HG02623 (cell line): ENCODE results near the gene SLC35B2.

ENCODE experiments used
- ATAC-seq: cut with Tn5 transposase; IDR thresholded peaks from one replicate; pipeline ENCODE4 v1.9.1; 2021; ENCODE audit warnings: moderate library complexity; ENCODE audit not compliant: unreplicated experiment

The SLC35B2 gene

DNA sequence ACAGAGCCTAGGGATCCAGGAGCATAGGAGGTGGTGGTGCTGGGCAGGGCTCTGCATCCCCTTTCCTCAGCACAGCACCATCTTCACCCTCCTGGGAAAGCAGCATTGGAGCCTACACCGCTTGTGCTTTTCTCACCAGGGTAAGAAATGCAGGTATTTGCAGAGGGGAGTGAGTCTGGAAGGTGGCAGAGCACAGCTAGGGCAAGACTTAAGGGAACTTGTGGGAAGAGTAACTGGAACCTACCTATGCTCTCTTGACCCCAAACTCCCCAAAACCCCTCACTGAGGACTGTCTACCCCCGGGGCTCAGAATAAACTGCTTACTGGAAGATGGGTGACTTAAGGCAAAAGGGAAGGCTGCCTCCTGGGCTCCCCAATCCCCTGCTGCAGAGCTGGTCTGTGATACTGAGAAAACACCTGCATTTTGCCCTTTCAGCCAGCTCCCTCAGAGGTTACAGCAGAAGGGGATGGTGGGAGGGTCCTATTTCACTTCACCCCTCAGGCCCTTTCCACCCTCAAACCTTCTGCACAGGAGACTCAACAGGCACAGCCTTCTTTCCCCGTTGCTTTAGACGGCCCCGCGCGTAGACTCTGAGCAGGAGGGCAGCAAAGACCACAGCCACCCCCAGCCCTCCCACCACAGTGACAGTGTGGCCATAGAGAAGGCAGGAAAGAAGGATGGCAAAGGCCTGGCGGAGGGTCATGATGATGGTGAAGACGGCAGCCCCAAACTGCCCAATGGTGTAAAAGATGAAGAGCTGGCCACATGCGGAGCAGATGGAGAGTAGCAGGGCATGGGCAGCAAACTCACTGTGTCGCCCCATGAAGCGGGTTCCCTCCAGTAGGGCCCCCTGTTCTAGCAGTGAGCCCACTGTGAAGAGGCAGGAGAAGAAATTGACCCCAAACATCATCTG lies 2.9 kb downstream of the SLC35B2 start:
- ATAC-seq: no peak

DNA sequence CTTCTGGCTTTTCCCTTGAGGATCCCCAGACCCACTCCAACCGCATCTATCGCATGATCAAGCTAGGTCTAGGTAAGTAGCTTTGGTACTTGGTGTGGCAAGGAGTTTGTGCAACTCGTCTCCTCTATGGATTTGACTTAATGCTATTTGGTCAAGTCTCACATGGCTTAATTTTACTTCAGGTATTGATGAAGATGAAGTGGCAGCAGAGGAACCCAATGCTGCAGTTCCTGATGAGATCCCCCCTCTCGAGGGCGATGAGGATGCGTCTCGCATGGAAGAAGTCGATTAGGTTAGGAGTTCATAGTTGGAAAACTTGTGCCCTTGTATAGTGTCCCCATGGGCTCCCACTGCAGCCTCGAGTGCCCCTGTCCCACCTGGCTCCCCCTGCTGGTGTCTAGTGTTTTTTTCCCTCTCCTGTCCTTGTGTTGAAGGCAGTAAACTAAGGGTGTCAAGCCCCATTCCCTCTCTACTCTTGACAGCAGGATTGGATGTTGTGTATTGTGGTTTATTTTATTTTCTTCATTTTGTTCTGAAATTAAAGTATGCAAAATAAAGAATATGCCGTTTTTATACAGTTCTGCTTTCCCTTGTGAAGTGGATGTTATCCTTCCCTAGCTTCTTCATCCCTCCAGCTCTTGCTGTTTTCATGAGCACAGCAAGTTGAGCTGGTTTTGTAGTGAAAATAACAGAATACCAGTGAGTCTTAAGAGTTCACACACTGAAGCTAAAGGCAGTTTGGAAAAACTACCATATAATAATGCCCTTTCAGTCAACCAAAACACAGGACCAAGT lies 3.8 kb downstream of the SLC35B2 start:
- no peak for ATAC-seq

DNA sequence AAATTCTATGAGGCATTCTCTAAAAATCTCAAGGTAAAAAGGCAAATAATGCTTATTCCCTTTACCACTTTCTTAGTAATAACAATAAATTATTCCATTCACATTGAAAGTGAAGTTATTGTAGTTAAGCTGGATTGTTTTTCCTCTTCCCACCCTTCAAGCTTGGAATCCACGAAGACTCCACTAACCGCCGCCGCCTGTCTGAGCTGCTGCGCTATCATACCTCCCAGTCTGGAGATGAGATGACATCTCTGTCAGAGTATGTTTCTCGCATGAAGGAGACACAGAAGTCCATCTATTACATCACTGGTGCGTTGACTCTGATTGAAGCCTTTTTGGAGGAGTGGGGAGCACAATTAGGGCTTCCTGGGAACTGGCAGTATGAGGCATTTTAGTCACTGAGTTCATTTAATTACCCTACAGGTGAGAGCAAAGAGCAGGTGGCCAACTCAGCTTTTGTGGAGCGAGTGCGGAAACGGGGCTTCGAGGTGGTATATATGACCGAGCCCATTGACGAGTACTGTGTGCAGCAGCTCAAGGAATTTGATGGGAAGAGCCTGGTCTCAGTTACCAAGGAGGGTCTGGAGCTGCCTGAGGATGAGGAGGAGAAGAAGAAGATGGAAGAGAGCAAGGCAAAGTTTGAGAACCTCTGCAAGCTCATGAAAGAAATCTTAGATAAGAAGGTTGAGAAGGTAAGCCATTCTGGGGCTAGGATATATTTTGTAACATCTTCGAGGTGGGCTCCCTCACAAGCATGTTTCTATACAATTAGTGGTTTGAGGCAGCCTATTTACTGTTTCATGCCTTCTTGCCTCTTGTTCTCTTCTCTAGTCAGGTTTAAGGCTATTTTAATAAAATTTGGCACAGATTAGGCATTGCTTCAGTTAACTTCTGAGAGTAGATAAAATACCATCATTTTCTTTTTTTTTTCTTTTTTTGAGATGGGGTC lies 5.5 kb downstream of the SLC35B2 start:
- no peak for ATAC-seq

DNA sequence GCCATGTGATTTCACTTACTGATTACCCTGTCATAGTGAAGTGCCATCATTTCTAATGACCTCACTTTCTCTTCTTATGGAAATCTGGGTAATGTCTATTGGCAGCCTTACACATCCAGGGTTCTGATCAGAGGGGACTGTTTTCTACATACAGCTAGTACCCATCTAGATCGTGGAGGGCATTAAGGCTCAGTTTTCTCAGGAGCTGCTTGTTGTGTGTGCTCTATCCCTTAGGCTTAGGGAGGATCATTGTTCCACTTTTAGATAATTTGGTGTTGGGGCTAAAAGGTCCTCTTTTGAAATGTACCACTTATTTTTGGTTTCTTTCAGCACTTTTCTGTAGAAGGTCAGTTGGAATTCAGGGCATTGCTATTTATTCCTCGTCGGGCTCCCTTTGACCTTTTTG lies 6.6 kb downstream of the SLC35B2 start:
- no peak for ATAC-seq

DNA sequence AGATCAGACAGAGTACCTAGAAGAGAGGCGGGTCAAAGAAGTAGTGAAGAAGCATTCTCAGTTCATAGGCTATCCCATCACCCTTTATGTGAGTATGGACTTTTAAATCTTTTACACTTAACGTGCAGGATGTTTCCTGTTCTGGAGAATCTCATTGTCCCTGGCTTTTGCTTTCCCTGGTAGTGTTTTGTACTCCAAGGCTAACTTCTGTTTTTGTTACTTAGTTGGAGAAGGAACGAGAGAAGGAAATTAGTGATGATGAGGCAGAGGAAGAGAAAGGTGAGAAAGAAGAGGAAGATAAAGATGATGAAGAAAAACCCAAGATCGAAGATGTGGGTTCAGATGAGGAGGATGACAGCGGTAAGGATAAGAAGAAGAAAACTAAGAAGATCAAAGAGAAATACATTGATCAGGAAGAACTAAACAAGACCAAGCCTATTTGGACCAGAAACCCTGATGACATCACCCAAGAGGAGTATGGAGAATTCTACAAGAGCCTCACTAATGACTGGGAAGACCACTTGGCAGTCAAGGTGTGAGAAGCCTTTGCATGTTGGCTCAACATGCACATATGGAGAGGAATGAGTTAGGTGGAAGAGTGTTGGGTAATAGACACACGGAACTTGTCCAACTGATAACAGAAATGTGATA lies 7.1 kb downstream of the SLC35B2 start:
- ATAC-seq: no peak

DNA sequence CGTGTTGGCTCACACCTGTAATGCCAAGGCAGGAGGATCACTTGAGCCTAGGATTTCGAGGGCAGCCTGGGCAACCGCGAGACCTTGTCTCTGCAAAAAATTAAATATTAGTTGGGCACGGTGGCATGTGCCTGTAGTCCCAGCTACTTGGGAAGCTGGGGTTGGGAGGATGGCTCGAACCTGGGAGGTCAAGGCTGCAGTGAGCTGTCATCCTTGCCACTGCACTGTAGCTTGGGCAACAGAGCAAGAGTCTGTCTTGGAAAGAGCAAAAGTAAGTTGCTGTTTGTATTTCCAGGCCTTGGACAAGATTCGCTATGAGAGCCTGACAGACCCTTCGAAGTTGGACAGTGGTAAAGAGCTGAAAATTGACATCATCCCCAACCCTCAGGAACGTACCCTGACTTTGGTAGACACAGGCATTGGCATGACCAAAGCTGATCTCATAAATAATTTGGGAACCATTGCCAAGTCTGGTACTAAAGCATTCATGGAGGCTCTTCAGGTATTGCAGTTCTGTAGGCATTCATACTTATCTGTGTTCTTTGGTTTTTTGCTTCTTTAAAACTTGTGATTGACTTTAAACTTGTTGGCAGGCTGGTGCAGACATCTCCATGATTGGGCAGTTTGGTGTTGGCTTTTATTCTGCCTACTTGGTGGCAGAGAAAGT lies 8.1 kb downstream of the SLC35B2 start:
- ATAC-seq: no peak

DNA sequence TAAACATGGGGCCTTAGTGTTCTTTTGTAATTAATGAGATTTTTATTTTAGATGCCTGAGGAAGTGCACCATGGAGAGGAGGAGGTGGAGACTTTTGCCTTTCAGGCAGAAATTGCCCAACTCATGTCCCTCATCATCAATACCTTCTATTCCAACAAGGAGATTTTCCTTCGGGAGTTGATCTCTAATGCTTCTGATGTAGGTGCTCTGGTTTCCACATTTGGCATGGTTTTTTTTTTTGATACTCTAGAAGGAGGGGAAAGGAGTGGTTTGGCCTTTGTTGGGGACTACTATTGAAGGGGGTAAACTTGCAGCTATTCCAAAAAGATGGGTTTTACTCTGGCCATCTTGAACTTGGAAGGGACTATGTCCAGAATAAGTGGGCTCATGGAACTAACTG lies 8.7 kb downstream of the SLC35B2 start:
- ATAC-seq: no peak

DNA sequence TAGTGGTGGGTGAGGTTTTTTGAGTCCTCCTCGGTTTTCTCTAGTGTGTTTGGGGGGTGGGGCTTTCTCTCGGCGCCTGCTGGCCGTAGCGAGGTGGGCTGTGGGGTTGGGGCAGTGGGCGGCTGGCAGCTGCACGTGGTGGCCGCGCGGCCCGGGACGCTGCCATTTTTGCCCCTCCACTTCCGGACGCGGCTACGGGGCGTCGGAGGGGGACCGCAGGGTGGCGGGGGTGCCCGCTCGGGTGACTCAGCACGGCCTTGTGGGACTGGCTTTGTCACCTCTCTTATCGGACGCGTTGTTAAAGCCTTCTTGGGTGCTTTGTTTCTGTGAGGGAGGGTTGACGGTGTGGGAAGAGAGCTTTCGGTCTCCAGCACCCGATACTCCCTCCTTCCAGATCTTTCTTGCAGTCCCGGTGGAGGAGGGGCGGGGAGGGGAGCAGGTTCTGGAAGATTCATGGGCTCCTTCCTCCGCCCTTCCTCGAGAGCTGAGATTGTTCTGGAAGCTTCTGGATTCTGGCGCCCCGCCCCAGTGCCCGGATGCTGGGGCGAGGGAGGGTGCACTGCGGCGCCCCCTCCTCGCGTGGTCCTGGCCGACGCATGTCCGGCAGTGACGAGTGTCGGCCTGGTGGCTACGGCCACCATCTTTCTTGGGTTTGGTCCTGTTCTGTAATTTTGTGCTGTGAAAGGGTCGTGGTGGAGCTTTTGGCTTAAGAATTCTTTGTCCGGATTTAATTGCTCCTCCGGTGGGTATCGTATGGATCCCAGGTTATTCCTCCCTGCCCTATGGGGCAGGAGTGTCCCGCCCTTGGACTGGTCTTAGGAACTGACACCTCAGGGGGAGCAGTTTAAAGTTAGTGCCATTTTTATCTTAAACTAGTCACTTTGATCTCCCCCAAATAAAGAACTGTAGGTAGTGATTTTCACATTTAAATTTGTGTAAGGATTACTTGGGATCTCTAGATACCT lies 9.7 kb downstream of the SLC35B2 start:
- peak; percentile 26 for ATAC-seq

DNA sequence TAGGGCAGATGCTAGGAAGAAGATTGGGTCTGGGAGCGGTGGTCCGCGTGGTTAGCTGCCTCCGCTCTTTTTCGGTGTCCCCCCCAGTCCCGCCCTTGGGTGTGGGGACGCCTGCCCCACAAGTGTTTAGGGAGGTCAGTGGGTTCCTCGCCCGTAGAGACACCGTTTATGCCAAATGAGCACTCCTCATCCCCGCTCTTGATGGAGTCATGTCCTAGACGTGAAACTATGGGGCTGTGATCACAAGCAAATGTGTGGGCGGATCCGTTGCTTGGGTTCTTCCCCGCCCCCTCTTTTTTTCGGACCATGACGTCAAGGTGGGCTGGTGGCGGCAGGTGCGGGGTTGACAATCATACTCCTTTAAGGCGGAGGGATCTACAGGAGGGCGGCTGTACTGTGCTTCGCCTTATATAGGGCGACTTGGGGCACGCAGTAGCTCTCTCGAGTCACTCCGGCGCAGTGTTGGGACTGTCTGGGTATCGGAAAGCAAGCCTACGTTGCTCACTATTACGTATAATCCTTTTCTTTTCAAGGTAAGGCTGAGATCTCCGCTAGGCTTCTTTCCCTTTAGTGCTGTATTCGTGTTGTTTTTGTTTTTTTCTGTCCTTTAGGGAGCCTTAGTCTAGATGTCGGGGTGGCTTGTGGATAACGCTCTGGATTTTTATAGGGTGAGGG lies 10.5 kb downstream of the SLC35B2 start, which contains the start of gene HSP90AB1:
HSP90AB1 (plus strand) TSS at position 439 of the 675 bp plus-strand sequence. CDS start 1,529 bp downstream, outside the sequence.
- peak; percentile 54 for ATAC-seq

DNA sequence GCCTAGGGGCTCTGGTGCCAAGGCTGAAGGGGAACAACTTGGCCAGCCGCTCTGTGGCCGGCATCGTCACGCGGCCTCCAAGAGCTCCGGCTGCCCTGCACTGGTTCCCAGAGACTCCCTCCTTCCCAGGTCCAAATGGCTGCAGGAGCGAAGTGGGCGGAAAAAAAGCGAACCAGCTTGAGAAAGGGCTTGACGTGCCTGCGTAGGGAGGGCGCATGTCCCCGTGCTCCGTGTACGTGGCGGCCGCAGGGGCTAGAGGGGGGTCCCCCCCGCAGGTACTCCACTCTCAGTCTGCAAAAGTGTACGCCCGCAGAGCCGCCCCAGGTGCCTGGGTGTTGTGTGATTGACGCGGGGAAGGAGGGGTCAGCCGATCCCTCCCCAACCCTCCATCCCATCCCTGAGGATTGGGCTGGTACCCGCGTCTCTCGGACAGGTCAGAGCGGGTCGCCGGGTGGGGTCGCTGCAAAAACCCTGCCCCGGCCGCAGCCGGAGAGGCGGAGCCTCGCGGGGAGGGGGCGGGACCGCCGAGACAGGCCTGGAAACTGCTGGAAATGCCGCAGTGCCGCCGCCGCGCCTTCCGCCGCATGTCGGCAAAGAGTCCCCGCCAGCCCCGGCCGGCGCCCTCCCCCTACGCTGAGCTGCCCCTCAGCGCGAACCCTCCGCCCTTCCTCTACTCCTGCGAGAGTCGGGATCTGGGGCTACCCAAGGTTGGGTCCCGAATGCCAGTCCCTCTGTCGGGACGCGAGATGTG lies 11.2 kb downstream of the SLC35B2 start:
- peak; percentile 54 for ATAC-seq

DNA sequence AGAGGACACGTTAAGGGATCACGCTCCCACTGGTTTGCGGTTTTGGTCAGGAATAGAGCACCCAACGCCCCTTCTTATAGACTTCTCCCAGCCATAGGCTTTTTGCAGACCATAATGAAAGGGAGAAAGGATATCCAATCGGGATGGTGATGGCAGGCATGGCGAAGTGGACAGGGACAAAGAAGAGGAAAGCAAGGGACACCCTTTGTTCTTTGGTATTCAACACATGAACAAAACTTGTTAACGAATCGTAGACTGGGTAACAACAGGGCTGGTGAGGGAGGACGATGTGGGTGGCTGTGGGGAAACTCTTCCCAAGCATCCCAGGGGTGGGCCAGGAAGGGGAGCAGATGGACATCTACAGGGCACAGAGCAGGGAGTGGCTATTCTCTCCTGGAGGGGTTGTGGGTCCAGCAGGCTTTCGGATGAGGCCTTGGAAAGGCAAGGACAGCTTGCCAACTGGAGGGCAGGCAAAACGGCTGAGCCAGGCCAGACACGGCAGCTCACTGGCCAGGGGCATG lies 11.9 kb downstream of the SLC35B2 start:
- no peak for ATAC-seq

DNA sequence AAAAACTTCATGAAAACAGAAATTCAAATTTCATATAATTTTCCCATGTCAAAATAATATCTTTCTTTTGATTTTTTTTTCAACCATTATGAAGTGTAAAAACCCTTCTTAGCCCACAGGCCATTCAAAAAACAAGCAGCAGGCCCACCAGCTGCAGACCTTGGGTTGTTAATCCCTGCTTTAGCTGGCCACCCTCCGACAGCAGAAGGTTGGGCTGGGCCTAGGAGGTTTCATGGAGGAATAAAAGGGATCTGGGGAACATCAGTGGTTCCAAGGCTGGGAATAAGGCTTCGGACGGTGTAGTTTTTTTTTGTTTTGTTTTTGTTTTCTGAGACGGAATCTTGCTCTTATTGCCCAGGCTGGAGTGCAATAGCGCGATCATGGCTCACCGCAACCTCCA lies 14.0 kb downstream of the SLC35B2 start:
- no peak for ATAC-seq

DNA sequence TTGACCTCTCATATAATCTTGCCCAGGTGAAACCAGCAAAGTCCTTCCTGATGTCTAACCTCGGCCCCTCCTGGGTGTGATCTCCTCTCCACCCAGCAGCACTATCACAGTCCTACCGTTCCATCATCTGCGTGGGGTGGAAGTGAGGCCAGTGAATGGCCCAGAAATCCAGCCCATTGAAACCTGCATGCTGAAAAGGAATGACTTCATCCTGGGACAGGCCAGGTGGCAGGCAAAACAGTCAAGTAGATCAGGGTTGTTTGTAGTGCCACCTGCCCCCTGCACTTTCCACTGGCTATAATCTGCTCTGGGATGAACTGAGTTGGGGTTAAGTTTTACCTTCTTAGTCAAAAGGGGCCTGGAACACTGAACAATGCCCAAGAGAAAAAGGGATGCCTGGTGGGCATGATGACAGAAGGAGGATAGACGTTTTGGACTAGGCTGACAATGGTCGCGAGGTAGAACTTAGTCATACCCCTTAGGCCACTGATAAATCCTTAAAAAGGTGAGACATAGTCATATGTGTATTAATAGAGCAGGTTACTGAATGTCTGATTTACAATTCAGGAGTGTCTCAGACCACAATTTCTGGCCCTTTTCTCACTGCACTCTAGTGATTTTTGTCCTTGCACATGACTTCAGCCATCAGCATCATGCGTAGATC lies 18.5 kb downstream of the SLC35B2 start:
- ATAC-seq: no peak

DNA sequence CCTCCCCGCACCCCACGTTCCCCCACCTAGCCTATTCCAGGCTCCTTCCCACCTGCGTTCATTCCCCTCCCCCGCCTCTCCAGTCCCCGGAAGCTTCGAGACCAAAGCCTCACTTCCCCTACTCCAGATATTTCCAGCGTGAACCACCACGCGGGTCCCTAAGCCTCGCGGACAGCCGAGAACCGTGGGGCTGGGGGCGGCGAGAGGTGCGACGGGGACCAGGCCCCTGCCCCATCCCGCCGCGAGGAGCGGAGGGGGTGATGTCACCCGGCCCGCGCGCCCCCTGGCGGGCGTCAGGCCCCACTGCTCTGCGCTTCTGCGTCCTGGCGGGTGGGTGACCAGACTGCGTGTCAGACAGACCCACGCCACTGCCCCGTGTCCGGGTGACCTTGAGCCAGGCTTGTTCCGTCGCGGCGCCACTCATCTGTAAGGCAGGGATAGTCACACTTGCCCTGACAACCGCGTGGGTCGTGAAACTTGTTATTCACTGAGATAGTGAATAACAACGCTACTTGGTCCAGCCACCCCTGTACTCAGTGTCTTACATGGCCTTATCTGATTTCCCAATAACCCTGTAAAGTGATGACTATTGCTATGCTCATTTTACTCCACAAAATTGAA lies 19.4 kb downstream of the SLC35B2 start:
- peak; percentile 73 for ATAC-seq

DNA sequence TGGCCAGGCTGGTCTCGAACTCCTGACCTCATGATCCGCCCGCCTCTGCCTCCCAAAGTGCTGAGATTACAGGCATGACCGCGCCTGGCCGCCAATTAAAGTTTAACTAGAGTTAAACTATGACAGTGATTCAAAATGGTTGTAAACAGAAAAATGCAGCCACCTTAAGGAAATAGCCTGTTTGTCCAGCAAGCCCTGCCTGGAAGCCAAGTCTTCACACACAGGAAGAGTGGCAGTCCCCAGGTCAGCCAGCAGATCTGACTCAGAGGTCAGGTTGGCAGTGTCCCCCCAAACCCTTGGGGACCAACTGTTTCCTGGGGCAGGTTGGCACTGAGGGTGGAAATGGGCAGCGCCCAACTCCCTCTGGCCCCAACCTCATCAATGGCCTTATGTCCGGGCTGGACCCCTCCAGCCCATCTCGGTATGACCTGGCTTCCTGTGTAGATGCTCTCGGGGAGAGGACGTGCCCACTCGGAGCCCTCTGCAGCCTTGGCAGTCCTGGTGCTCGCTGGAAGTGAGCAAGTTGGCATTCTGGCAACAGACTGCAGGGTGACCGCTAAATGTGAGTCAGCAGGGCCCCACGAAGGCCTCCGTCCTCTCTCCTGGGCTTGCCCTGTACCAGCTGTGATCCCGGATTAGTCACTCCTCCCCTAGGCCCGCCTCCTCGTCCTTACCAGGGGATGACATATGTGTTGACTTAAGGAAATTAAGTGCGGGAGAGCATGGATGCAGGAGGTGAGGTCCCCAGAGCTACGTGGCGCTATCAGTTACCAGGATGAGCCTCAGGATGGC lies 20.1 kb downstream of the SLC35B2 start:
- peak; percentile 55 for ATAC-seq
